Measurements from ENCODE around the gene STEAP1B.
A peak's percentile ranks its signal among the peaks of the same experiment; 100 is the strongest.
"Not testable (repeated sequence)": the region's sequence is repeated elsewhere in the genome, so short reads cannot be mapped to it uniquely, and the experiment has no call there.

The STEAP1B gene

DNA sequence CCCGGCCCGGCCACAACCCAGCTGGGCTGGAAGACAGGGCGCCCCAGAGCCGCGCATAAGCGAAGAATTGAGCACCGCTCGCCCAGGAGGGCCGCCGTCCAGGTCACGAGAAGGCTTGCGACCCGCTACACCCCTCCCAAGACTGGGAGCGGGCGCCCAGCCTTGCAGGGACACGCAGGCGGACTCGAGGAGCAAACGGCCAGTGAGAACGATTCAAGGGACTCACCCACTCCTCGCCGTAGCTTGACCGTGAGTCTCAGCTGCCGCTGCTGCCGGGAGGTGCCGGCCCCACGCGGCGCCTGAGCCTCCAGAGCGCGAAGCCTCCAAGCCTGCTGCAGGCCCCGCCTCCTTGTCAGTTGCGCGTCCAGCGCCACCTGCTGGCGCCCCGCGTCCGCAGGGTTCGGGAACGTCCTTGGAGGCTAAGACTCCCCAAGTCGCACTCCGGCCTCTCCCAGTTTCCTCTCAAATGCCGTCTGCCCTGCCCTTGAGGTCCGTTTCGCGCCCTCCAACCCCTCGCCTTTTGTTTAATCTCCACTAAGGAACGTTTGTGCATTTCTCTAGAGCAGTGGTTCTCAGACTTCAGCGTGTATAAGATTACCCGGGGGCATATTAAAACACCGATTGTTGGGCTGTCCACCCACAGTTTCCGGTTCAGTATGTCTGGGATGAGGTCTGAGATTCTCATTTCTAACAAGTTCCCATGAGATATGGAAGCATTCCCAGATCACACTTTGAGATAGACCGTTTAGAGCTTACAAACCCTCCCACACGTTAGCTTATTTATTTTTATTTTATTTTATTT is at the start of gene STEAP1B:
Gene STEAP1B, minus strand, starts transcription at position 301 of the 802 bp plus-strand sequence. CDS start 5,333 bp downstream, outside the sequence.
- peak within 1 kb of the TSS; percentile 76 for H3K4me3 ChIP-seq (ENCODE audit: low read length)
- not testable (repeated sequence) for H2AFZ ChIP-seq (ENCODE audit: low read depth, low read length); H3K27ac ChIP-seq (ENCODE audit: low read length); H3K36me3 ChIP-seq (replicated peaks; ENCODE audit: low read depth, low read length); H3K27me3 ChIP-seq (ENCODE audit: low read depth, low read length); H3K79me2 ChIP-seq (ENCODE audit: low read length); H3K4me1 ChIP-seq (ENCODE audit: low read length); H3K9me3 ChIP-seq (ENCODE audit: insufficient read depth, low read length); H4K20me1 ChIP-seq (ENCODE audit: insufficient read depth, low read length)
- TF ChIP-seq, protein P1, sequence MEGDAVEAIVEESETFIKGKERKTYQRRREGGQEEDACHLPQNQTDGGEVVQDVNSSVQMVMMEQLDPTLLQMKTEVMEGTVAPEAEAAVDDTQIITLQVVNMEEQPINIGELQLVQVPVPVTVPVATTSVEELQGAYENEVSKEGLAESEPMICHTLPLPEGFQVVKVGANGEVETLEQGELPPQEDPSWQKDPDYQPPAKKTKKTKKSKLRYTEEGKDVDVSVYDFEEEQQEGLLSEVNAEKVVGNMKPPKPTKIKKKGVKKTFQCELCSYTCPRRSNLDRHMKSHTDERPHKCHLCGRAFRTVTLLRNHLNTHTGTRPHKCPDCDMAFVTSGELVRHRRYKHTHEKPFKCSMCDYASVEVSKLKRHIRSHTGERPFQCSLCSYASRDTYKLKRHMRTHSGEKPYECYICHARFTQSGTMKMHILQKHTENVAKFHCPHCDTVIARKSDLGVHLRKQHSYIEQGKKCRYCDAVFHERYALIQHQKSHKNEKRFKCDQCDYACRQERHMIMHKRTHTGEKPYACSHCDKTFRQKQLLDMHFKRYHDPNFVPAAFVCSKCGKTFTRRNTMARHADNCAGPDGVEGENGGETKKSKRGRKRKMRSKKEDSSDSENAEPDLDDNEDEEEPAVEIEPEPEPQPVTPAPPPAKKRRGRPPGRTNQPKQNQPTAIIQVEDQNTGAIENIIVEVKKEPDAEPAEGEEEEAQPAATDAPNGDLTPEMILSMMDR (IDR thresholded peaks at IDR 0.05; ENCODE audit: low read depth, low read length), result peak; percentile 54
- peak within 1 kb of the TSS; percentile 75 for H3K4me2 ChIP-seq (ENCODE audit: low read length)
- H3K9ac ChIP-seq (ENCODE audit: low read length), result peak within 1 kb of the TSS; percentile 32; the same call in 1 of the 2 replicates

DNA sequence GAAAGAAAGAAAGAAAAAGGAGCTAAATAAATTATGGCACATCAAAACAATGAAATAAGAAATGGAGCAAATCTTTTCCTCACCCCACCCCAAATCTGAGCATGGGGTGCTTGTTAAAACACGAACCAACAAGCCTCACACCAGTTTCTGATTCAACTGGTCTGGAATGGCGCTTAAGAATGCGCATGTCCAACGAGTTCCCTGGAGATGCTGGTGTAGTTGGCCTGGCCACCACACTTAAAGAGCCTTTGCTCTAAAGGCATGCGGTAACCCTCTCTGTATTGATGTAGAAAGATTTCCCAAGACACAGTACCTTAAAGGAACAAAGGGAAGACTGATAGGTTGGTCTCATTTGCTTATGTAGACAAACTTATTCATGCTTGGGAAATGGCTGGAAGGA is 49.1 kb upstream of the STEAP1B start:
- H3K4me3 ChIP-seq (ENCODE audit: low read length), result no peak overlapping the region

DNA sequence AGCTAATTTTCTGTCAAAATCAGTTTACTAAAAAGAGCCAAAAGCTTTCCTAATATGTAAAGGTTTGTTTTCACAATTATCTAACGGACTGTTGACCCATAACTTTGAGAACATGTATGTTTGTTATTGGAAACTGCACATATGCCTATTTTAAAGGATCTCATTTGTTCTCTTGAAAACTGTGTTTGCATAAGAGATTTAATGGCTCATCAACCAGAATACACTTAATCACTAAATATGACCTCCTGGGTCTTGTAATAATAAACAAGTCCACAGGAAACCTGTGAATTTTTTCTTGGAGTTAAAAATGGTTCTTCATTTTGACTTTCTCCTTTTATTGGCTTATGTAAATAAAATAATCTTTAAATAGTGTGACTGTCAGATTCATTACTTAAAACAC is 48.3 kb upstream of the STEAP1B start:
- Histone ChIP-seq H3K79me2 (ENCODE audit: low read length) (peaks cover 31% of the 10 kb centered on the region), H3K36me3 (replicated peaks; ENCODE audit: low read depth, low read length) (peaks cover 5% of the 10 kb centered on the region), H3K4me3 (ENCODE audit: low read length) (no peak overlapping the region), H3K4me1 (ENCODE audit: low read length) (peaks cover 43% of the 10 kb centered on the region), H4K20me1 (ENCODE audit: insufficient read depth, low read length) (peaks cover 27% of the 10 kb centered on the region), H3K27me3 (ENCODE audit: low read depth, low read length) (no peaks in the 10 kb centered on the region), H3K9me3 (ENCODE audit: insufficient read depth, low read length) (no peaks in the 10 kb centered on the region), H3K27ac (ENCODE audit: low read length) (no peak overlapping the region), H3K9ac (ENCODE audit: low read length) (no peak overlapping the region), H2AFZ (ENCODE audit: low read depth, low read length) (no peak overlapping the region), H3K4me2 (ENCODE audit: low read length) (no peak overlapping the region)
- TF ChIP-seq, protein P1 (IDR thresholded peaks at IDR 0.05; ENCODE audit: low read depth, low read length), result no peak
- no peak for TF ChIP-seq EZH2phosphoT487 (IDR thresholded peaks at IDR 0.05; ENCODE audit: low read depth)

More for the DNA sequence above, 49.1 kb upstream of the STEAP1B start:
- peaks cover 33% of the 10 kb centered on the region for H3K79me2 ChIP-seq (ENCODE audit: low read length)
- H3K9me3 ChIP-seq (ENCODE audit: insufficient read depth, low read length), result no peaks in the 10 kb centered on the region
- H4K20me1 ChIP-seq (ENCODE audit: insufficient read depth, low read length), result peaks cover 27% of the 10 kb centered on the region
- TF ChIP-seq, protein P1 (IDR thresholded peaks at IDR 0.05; ENCODE audit: low read depth, low read length), result no peak
- no peak for TF ChIP-seq EZH2phosphoT487 (IDR thresholded peaks at IDR 0.05; ENCODE audit: low read depth)
- H3K9ac ChIP-seq (ENCODE audit: low read length), result no peak overlapping the region
- H3K27me3 ChIP-seq (ENCODE audit: low read depth, low read length), result no peaks in the 10 kb centered on the region
- H3K4me1 ChIP-seq (ENCODE audit: low read length), result peaks cover 50% of the 10 kb centered on the region
- peak overlapping the region; percentile 75; the same call in 1 of the 2 replicates for H3K4me2 ChIP-seq (ENCODE audit: low read length)
- H3K27ac ChIP-seq (ENCODE audit: low read length), result no peak overlapping the region
- peaks cover 12% of the 10 kb centered on the region for H3K36me3 ChIP-seq (replicated peaks; ENCODE audit: low read depth, low read length)
- no peak overlapping the region for H2AFZ ChIP-seq (ENCODE audit: low read depth, low read length)

DNA sequence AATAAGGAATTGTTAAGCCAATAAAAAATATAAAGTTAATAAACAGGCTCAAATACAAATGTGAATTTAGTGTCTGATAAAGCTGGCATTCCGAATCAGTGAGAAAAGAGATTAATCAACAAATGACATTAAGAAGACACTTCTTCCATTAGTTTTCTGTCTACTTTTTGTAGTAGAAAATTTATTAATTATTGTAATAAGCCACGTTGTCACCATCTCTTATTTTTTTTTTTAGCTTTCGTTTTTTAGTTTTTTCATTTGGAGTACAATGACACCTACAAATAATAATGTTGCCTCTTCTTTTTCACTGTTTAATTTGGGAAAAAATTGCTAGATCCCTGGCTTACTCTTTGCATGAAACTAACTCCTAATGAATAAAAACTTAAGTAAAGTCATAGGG is 46.8 kb upstream of the STEAP1B start:
- Histone ChIP-seq H3K27ac (ENCODE audit: low read length) (no peak overlapping the region), H3K79me2 (ENCODE audit: low read length) (peaks cover 26% of the 10 kb centered on the region), H4K20me1 (ENCODE audit: insufficient read depth, low read length) (peaks cover 29% of the 10 kb centered on the region), H3K4me3 (ENCODE audit: low read length) (no peak overlapping the region), H3K4me1 (ENCODE audit: low read length) (peaks cover 35% of the 10 kb centered on the region), H3K4me2 (ENCODE audit: low read length) (no peak overlapping the region), H2AFZ (ENCODE audit: low read depth, low read length) (no peak overlapping the region), H3K9me3 (ENCODE audit: insufficient read depth, low read length) (no peaks in the 10 kb centered on the region), H3K27me3 (ENCODE audit: low read depth, low read length) (no peaks in the 10 kb centered on the region), H3K9ac (ENCODE audit: low read length) (no peak overlapping the region), H3K36me3 (replicated peaks; ENCODE audit: low read depth, low read length) (peaks cover 7% of the 10 kb centered on the region)
- TF ChIP-seq EZH2phosphoT487 (IDR thresholded peaks at IDR 0.05; ENCODE audit: low read depth), result no peak
- TF ChIP-seq, protein P1 (IDR thresholded peaks at IDR 0.05; ENCODE audit: low read depth, low read length), result no peak
